HepG2 (cell line): ENCODE results near the gene SLC7A6OS. TPM values are rescaled to one million over a fixed set of nuclear protein-coding genes. Genes with fewer than 3 reads are reported as not detected.

Experiments
- ATAC-seq: fragments of 200-7000 bp; cut with Tn5 transposase; 3 replicates; pipeline ENCODE4 v1.9.1; 2020; ENCODE audit warnings: mild to moderate bottlenecking, moderate library complexity
- BruUV-seq: library from RNA; stranded (reverse); fragments of 400-500 nt; replicated peaks from 2 replicates; lab custom pipeline; 2021; lab: Mats Ljungman, UMichigan
- CTCF ChIA-PET: fragments of 300-600 bp; formaldehyde crosslinking; extraction: SDS; loops from one replicate; lab custom pipeline; 2021; ENCODE audit warnings: low total read pairs, inconsistent platforms, low intra/inter-chr PET ratio; lab: Yijun Ruan, JAX
- POLR2A ChIA-PET: fragments of 350-600 bp; sonication (Branson Sonifier 250); formaldehyde crosslinking; loops from one replicate; lab custom pipeline; 2020; ENCODE audit warnings: antibody characterized with exemption, inconsistent platforms; lab: Yijun Ruan, JAX
- DNase-seq: peaks from one replicate; pipeline ENCODE4 v3.0.0-alpha.2; 2015; ENCODE audit warnings: low spot score
- FAIRE-seq: peaks from 3 replicates; lab custom pipeline; 2011; peaks lifted over from hg19 to GRCh38; lab: Jason Lieb, UNC
- H2AFZ ChIP-seq: one replicate; pipeline ENCODE4 v1.6.1; 2011; ENCODE audit warnings: low read length, inconsistent platforms
- H3K27ac ChIP-seq: fragments of 300-600 bp; 3 replicates; pipeline ENCODE4 v1.8.0; 2011; ENCODE audit warnings: mixed run types, mild to moderate bottlenecking, mixed read lengths, low read length, inconsistent platforms; ENCODE audit not compliant: insufficient read depth; ENCODE audit errors: extremely low read length
- H3K27me3 ChIP-seq, 2 experiments: fragments of 200-600 bp in 1 of 2; 2 replicates in 1 of 2; 3 replicates in 1 of 2; pipeline versions ENCODE4 v1.6.0 to v1.8.0; 2011; ENCODE audit warnings: low read length in 2 of 2, mild to moderate bottlenecking in 2 of 2, moderate library complexity in 2 of 2, inconsistent platforms in 1 of 2; ENCODE audit not compliant: insufficient read depth in 2 of 2, control insufficient read depth in 1 of 2
- H3K36me3 ChIP-seq, 2 experiments: fragments of 200-600 bp in 1 of 2; replicated peaks in 1 of 2; 2 replicates in 1 of 2; 3 replicates in 1 of 2; pipeline versions ENCODE4 v1.5.1 to v1.8.0; 2011; ENCODE audit warnings: low read length in 2 of 2, inconsistent platforms in 1 of 2; ENCODE audit not compliant: insufficient read depth in 2 of 2, control insufficient read depth in 1 of 2
- H3K4me1 ChIP-seq: 2 replicates; pipeline ENCODE4 v1.5.1; 2012; ENCODE audit warnings: low read length, inconsistent platforms; ENCODE audit not compliant: insufficient read depth
- H3K4me2 ChIP-seq: 2 replicates; pipeline ENCODE4 v1.6.0; 2011; ENCODE audit warnings: low read depth, low read length, inconsistent platforms
- H3K4me3 ChIP-seq, 3 experiments: fragments of 200-600 bp in 1 of 3; sonication (generic), shearing (Covaris generic) in 1 of 3; replicated peaks in 1 of 3; 2 replicates each; pipeline ENCODE4 v1.5.1; 2011 to 2016; ENCODE audit warnings: low read length in 3 of 3, inconsistent platforms in 2 of 3, low read depth in 2 of 3, mild to moderate bottlenecking in 2 of 3, control low read depth in 1 of 3, mixed read lengths in 1 of 3; ENCODE audit not compliant: insufficient read depth in 1 of 3
- H3K79me2 ChIP-seq: one replicate; pipeline ENCODE4 v1.6.1; 2011; ENCODE audit warnings: low read length, inconsistent platforms; ENCODE audit not compliant: insufficient read depth
- H3K9ac ChIP-seq: 2 replicates; pipeline ENCODE4 v1.6.0; 2011; ENCODE audit warnings: mild to moderate bottlenecking, low read depth, low read length, inconsistent platforms; ENCODE audit not compliant: insufficient read depth
- H3K9me3 ChIP-seq: 2 replicates; pipeline ENCODE4 v1.5.1; 2012; ENCODE audit warnings: mild to moderate bottlenecking, low read length
- H4K20me1 ChIP-seq: 2 replicates; pipeline ENCODE4 v1.6.0; 2011; ENCODE audit warnings: inconsistent platforms, mild to moderate bottlenecking, low read length, moderate library complexity; ENCODE audit not compliant: insufficient read depth
- EEA1 ChIP-seq: sonication (generic); formaldehyde crosslinking; IDR thresholded peaks from 2 replicates; pipeline ENCODE4 v1.5.1; 2020; ENCODE audit warnings: mild to moderate bottlenecking, missing genetic modification reagents, borderline replicate concordance
- HIVEP1 ChIP-seq: sonication (generic); formaldehyde crosslinking; IDR thresholded peaks from 2 replicates; pipeline ENCODE4 v1.4.0; 2020; ENCODE audit warnings: mild to moderate bottlenecking, missing genetic modification reagents
- NFYB ChIP-seq: sonication (generic); formaldehyde crosslinking; IDR thresholded peaks from 2 replicates; pipeline ENCODE4 v1.4.0; 2020; ENCODE audit warnings: missing genetic modification reagents
- NR2F6 ChIP-seq, 2 experiments: IDR thresholded peaks; 2 replicates each; pipeline ENCODE4 v1.6.1; 2016; ENCODE audit warnings: antibody characterized with exemption in 1 of 2, mild to moderate bottlenecking in 1 of 2
- POLR2AphosphoS2 ChIP-seq: IDR thresholded peaks from 2 replicates; pipeline ENCODE4 v1.6.1; 2011; ENCODE audit warnings: low read depth, low read length, improper control_type of control experiment
- SP4 ChIP-seq: sonication (generic); formaldehyde crosslinking; IDR thresholded peaks from 2 replicates; pipeline ENCODE4 v1.8.1; 2023; ENCODE audit warnings: mild to moderate bottlenecking, missing genetic modification reagents
- TIGD3 ChIP-seq: sonication (generic); formaldehyde crosslinking; IDR thresholded peaks from 2 replicates; pipeline ENCODE4 v1.5.1; 2020; ENCODE audit warnings: mild to moderate bottlenecking, missing genetic modification reagents, borderline replicate concordance
- TOPORS ChIP-seq: sonication (generic); formaldehyde crosslinking; IDR thresholded peaks from 2 replicates; pipeline ENCODE4 v1.8.0; 2023; ENCODE audit warnings: mild to moderate bottlenecking, missing genetic modification reagents
- ZBTB44 ChIP-seq: sonication (generic); formaldehyde crosslinking; IDR thresholded peaks from 2 replicates; pipeline ENCODE4 v1.4.0; 2020; ENCODE audit warnings: missing genetic modification reagents
- ZNF224 ChIP-seq: sonication (generic); formaldehyde crosslinking; IDR thresholded peaks from 2 replicates; pipeline ENCODE4 v1.5.0; 2020; ENCODE audit warnings: mild to moderate bottlenecking, missing genetic modification reagents
- ZNF318 ChIP-seq: sonication (generic); formaldehyde crosslinking; IDR thresholded peaks from 2 replicates; pipeline ENCODE4 v1.4.0; 2020; ENCODE audit warnings: mild to moderate bottlenecking, missing genetic modification reagents
- ZNF34 ChIP-seq: sonication (generic); formaldehyde crosslinking; IDR thresholded peaks from 2 replicates; pipeline ENCODE4 v1.4.0; 2020; ENCODE audit warnings: mild to moderate bottlenecking, missing genetic modification reagents, borderline replicate concordance
- ZNF383 ChIP-seq: sonication (generic); formaldehyde crosslinking; IDR thresholded peaks from 2 replicates; pipeline ENCODE4 v1.4.0; 2020; ENCODE audit warnings: missing genetic modification reagents, mild to moderate bottlenecking, borderline replicate concordance
- WGBS: methylation state at CpG from one replicate; pipeline ENCODE4 v1.1.6; 2017; ENCODE audit warnings: low lambda C conversion rate; 5-methylcytosine and 5-hydroxymethylcytosine counted together
- in situ Hi-C: cut with HindIII; loops from 2 replicates; pipeline ENCODE4 v1.10.0; 2017; ENCODE audit warnings: low pct_unique_long_range_greater_than_20kb; ENCODE audit not compliant: extremely low pct_ligation_motif_present
- intact Hi-C: fragments of 100-400 bp; cut with micrococcal nuclease; formaldehyde crosslinking; loops from one replicate; pipeline ENCODE4 v1.10.0; 2022; ENCODE audit not compliant: unreplicated experiment
- polyA plus RNA-seq, 8 experiments: library from polyadenylated mRNA; depleted of rRNA in 3 of 8; stranded (reverse) in 7 of 8; unstranded in 1 of 8; fragments of >200 nt; fragmentation: Illumina TruSeq in 4 of 8; extraction: Trizol in 4 of 8; gene quantifications; 2 replicates each; pipeline versions ENCODE4 v1.2.1 to v1.2.3, GENCODE V29; 2011 to 2016; ENCODE audit warnings: low read depth in 4 of 8, missing spikeins in 1 of 8, mixed read lengths in 1 of 8; ENCODE audit not compliant: insufficient read depth in 1 of 8
- total RNA-seq, 5 experiments: library from RNA; depleted of rRNA; stranded (reverse); fragments of >200 nt; fragmentation: Illumina TruSeq; extraction: Trizol; gene quantifications; 2 replicates each; pipeline ENCODE4 v1.2.3, GENCODE V29; 2016; ENCODE audit warnings: low read depth in 1 of 5

SLC7A6OS gene
- total and polyA plus RNA-seq, 2 of the 13 experiments (the other 11 are each of a cell fraction or from before 2014, with no cell fraction given): 11.2 to 21.5 TPM

GRCh38 chr16:68354816-68355215 lies 44.1 kb upstream of the SLC7A6OS start:
- ChIA-PET CTCF (no interaction called here), POLR2A (no interaction called here)
- no TSS peak for BruUV-seq
- FAIRE-seq (no peak), DNase-seq (no peak), ATAC-seq (no peak)
- H3K4me2 ChIP-seq: no peak overlapping the region
- WGBS: 98% methylated on average over 9 of the region's 9 CpGs
- no peaks in the 10 kb centered on the region for H3K4me1 ChIP-seq
- H3K4me3 ChIP-seq: no peak overlapping the region
- no peaks in the 10 kb centered on the region for H3K9me3 ChIP-seq
- H2AFZ ChIP-seq: no peak overlapping the region
- intact Hi-C loops (no loop called here), in situ Hi-C loops (no loop called here)
- no peaks in the 10 kb centered on the region for H3K27me3 ChIP-seq
- no peaks in the 10 kb centered on the region for H3K79me2 ChIP-seq
- H3K27ac ChIP-seq: no peak overlapping the region
- H4K20me1 ChIP-seq: no peaks in the 10 kb centered on the region; the same call in 1 of the 2 replicates
- H3K9ac ChIP-seq: no peak overlapping the region
- peaks cover 49 to 89% of the 10 kb centered on the region in 2 experiments for H3K36me3 ChIP-seq
- no peak for TF ChIP-seq SP4 (CRISPR knock-in tag)
- no peak for TF ChIP-seq POLR2AphosphoS2
- TF ChIP-seq ZNF383 (CRISPR knock-in tag): no peak
- no peak for TF ChIP-seq NR2F6 (IDR thresholded peaks at IDR 0.05)
- no peak for TF ChIP-seq NR2F6 (CRISPR knock-in tag; IDR thresholded peaks at IDR 0.05)
- no peak for TF ChIP-seq ZNF34 (CRISPR knock-in tag)
- no peak for TF ChIP-seq ZNF318 (CRISPR knock-in tag)
- no peak for TF ChIP-seq HIVEP1
- TF ChIP-seq NFYB (CRISPR knock-in tag): no peak
- no peak for TF ChIP-seq EEA1 (CRISPR knock-in tag)
- TF ChIP-seq TIGD3 (CRISPR knock-in tag): no peak
- TF ChIP-seq ZBTB44 (CRISPR knock-in tag): no peak
- TF ChIP-seq TOPORS (CRISPR knock-in tag): no peak
- TF ChIP-seq ZNF224 (CRISPR knock-in tag): no peak
